ENCODE results near the gene RXRB. TPM values are rescaled to one million over a fixed set of nuclear protein-coding genes. Genes with fewer than 3 reads are reported as not detected.

The RXRB gene
- total and polyA plus RNA-seq, 2 donors (not counting 3 experiments of a cell fraction or from before 2014, with no cell fraction given): 43.4 to 44.4 TPM

DNA sequence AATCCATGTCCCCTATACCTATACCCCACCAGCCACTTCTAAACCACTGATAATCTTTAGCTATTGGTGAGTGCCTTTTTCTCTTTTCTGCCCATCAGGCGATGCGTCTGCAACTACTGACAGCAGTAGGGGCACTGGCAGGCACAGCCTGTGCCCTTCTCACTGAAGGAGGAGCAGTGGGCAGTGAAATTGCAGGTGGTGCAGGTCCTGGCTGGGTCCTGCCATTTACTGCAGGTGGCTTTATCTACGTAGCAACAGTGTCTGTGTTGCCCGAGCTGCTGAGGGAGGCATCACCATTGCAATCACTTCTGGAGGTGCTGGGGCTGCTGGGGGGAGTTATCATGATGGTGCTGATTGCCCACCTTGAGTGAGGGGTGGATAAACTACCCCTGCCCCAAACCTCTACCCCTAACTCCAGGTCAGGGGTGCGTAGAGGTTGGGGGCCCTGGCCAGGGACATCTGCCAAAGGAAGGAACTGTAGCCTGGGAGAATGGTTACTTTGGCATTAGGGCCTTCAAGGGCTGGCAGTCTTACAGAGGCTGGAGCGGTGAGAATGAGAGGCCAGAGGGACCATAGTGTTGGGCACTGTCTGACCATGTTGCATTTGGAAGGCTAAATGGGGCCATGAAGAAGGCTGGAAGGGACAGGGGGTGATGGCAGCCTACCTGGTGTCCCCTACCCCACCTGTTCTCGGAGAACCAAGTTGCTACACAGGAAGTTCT lies 3.1 kb upstream of the RXRB start:
- H3K4me3 ChIP-seq (replicated peaks in 1 of 3; ENCODE audit: insufficient read depth in 1 of 3, low read depth in 1 of 3, low read length in 3 of 3): no peak overlapping the region
- H3K27ac ChIP-seq (ENCODE audit: insufficient read depth, low read depth, low read length): no peak overlapping the region
- peaks cover 12 to 15% of the 10 kb centered on the region in 2 experiments for H3K36me3 ChIP-seq (ENCODE audit: control insufficient read depth in 2 of 2, extremely low read depth in 1 of 2, insufficient read depth in 2 of 2, low read length in 2 of 2)
- intact Hi-C loops (cut with micrococcal nuclease) (loop anchor here (5.0 kb wide), 2 partner anchors 109 to 231 kb away; partner anchors contain the start of gene TAPBP), dilution Hi-C loops (cut with MboI; ENCODE audit: extremely low pct_ligation_motif_present, low sequenced_read_pairs) (no loop called here)
- no peak overlapping the region for H3K9ac ChIP-seq (replicated peaks; ENCODE audit: extremely low read depth, insufficient read depth, low read length)
- H4K20me1 ChIP-seq (replicated peaks; ENCODE audit: control insufficient read depth, extremely low read depth, insufficient read depth, low read length): no peaks in the 10 kb centered on the region
- ChIA-PET POLR2A (no interaction called here), CTCF (no interaction called here)
- no TSS peak for BruUV-seq (replicated peaks)
- H3K9me3 ChIP-seq (replicated peaks; ENCODE audit: control insufficient read depth, insufficient read depth, low read length): no peaks in the 10 kb centered on the region
- no peak for FAIRE-seq
- no peak for TF ChIP-seq POLR2A (IDR thresholded peaks at IDR 0.05; ENCODE audit: low read depth, low read length)
- no peak for TF ChIP-seq JUN (IDR thresholded peaks at IDR 0.05; ENCODE audit: borderline replicate concordance, insufficient read depth, insufficient read length, low read depth)
- no peak for TF ChIP-seq POLR2AphosphoS5 (IDR thresholded peaks at IDR 0.05; ENCODE audit: insufficient read depth, low read depth, low read length)
- no peak for TF ChIP-seq EZH2 (IDR thresholded peaks at IDR 0.05; ENCODE audit: borderline replicate concordance, low read depth, low read length, severe bottlenecking)
- TF ChIP-seq GATA2 (IDR thresholded peaks at IDR 0.05; ENCODE audit: insufficient read depth, insufficient read length, low read depth, low read length): no peak
- TF ChIP-seq, protein P1, sequence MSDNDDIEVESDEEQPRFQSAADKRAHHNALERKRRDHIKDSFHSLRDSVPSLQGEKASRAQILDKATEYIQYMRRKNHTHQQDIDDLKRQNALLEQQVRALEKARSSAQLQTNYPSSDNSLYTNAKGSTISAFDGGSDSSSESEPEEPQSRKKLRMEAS (IDR thresholded peaks at IDR 0.05; ENCODE audit: insufficient read depth, insufficient read length): no peak
- TF ChIP-seq FOS (IDR thresholded peaks at IDR 0.05; ENCODE audit: borderline replicate concordance, insufficient read depth, low read length): no peak
- TF ChIP-seq, protein P2, sequence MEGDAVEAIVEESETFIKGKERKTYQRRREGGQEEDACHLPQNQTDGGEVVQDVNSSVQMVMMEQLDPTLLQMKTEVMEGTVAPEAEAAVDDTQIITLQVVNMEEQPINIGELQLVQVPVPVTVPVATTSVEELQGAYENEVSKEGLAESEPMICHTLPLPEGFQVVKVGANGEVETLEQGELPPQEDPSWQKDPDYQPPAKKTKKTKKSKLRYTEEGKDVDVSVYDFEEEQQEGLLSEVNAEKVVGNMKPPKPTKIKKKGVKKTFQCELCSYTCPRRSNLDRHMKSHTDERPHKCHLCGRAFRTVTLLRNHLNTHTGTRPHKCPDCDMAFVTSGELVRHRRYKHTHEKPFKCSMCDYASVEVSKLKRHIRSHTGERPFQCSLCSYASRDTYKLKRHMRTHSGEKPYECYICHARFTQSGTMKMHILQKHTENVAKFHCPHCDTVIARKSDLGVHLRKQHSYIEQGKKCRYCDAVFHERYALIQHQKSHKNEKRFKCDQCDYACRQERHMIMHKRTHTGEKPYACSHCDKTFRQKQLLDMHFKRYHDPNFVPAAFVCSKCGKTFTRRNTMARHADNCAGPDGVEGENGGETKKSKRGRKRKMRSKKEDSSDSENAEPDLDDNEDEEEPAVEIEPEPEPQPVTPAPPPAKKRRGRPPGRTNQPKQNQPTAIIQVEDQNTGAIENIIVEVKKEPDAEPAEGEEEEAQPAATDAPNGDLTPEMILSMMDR (IDR thresholded peaks at IDR 0.05; ENCODE audit: extremely low read depth in 1 of 2, insufficient read depth in 1 of 2, low read depth in 1 of 2, low read length in 2 of 2): no peak
- TF ChIP-seq MYC (IDR thresholded peaks at IDR 0.05; ENCODE audit: low read depth, low read length): no peak
- DNase-seq (ENCODE audit: low read depth, low spot score): no peak
- no peaks in the 10 kb centered on the region for H3K9me1 ChIP-seq (replicated peaks; ENCODE audit: control insufficient read depth, extremely low read depth, insufficient read depth, low read length)
- no peaks in the 10 kb centered on the region for H3K27me3 ChIP-seq (ENCODE audit: control insufficient read depth in 2 of 2, insufficient read depth in 2 of 2, low read length in 2 of 2)
- no peak overlapping the region for H3K4me2 ChIP-seq (ENCODE audit: insufficient read depth, low read length)
- peaks cover 38% of the 10 kb centered on the region for H3K79me2 ChIP-seq (ENCODE audit: control insufficient read depth, insufficient read depth, low read length)
- H2AFZ ChIP-seq (ENCODE audit: low read depth, low read length): no peak overlapping the region
- H3K4me1 ChIP-seq (ENCODE audit: control insufficient read depth, extremely low read depth, insufficient read depth, low read length): peaks cover 38% of the 10 kb centered on the region
